Stimulated activated CD8-positive, alpha-beta memory T cell treated with anti-CD3 and anti-CD28 coated beads, Interleukin-15, amount 100 ng/mL, for 48 hours (primary cell): ENCODE results near the gene TLDC2.

ENCODE experiments used
- DNase-seq, 2 donors: peaks; one replicate each; pipeline ENCODE4 v3.0.0-alpha.2; 2020; ENCODE audit warnings: low read depth in 2 of 2

TLDC2 gene

GRCh38 chr20:36849333-36850065 lies 26.4 kb upstream of the TLDC2 start:
- DNase-seq = no peak

GRCh38 chr20:36850759-36851158 lies 25.2 kb upstream of the TLDC2 start:
- no peak for DNase-seq

- DNase-seq = no peak
These were observed 24.4 kb upstream of the TLDC2 start for GRCh38 chr20:36851490-36851889.

- no peak for DNase-seq
These were observed 23.8 kb upstream of the TLDC2 start for GRCh38 chr20:36852187-36852586.

- DNase-seq = no peak
These were observed 21.3 kb upstream of the TLDC2 start for GRCh38 chr20:36854348-36855240.

- no peak for DNase-seq
These were observed 20.7 kb upstream of the TLDC2 start for GRCh38 chr20:36855241-36855657.

- no peak for DNase-seq
These were observed 19.7 kb upstream of the TLDC2 start for GRCh38 chr20:36856195-36856594.

GRCh38 chr20:36856691-36857635 lies 19.0 kb upstream of the TLDC2 start:
- DNase-seq = no peak

- DNase-seq = no peak
These were observed 16.7 kb upstream of the TLDC2 start for GRCh38 chr20:36859282-36859555.

- no peak for DNase-seq
These were observed 16.1 kb upstream of the TLDC2 start for GRCh38 chr20:36859700-36860330.

GRCh38 chr20:36860339-36860738 lies 15.6 kb upstream of the TLDC2 start:
- no peak for DNase-seq

- no peak for DNase-seq
These were observed 14.9 kb upstream of the TLDC2 start for GRCh38 chr20:36860811-36861624.

GRCh38 chr20:36861625-36861874 lies 14.4 kb upstream of the TLDC2 start:
- no peak for DNase-seq

- no peak for DNase-seq
These were observed 13.8 kb upstream of the TLDC2 start for GRCh38 chr20:36861875-36862801.

GRCh38 chr20:36862857-36863668 lies 12.9 kb upstream of the TLDC2 start:
- DNase-seq = no peak

GRCh38 chr20:36865076-36865860 lies 10.7 kb upstream of the TLDC2 start:
- no peak for DNase-seq

GRCh38 chr20:36865861-36866149 lies 10.1 kb upstream of the TLDC2 start:
- DNase-seq = no peak

GRCh38 chr20:36866164-36866563 lies 9.8 kb upstream of the TLDC2 start:
- no peak for DNase-seq
